Measurements from ENCODE around the gene FUT4.
A peak's percentile ranks its signal among the peaks of the same experiment; 100 is the strongest.
"Not testable (repeated sequence)": the region's sequence is repeated elsewhere in the genome, so short reads cannot be mapped to it uniquely, and the experiment has no call there.

The FUT4 gene

DNA sequence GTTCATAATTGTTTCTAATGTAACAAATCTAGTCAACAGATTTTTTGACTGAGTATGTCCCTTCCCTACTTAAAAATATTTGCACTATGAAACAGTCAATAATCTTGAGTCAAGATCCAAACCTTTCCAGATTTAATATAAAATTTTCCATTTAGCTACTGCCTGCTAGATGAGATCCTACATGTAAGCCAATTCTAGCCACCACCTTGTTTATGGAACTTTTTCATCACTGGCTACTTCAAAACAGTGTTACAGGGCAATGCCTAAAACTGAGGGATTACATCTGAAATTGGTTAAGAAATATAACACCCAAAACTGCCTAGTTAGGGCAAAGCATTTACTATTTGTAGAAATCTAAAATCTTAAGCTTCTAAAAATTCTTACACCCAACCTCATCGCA lies 10.5 kb upstream of the FUT4 start:
- DNase-seq (ENCODE audit: low spot score): no peak

DNA sequence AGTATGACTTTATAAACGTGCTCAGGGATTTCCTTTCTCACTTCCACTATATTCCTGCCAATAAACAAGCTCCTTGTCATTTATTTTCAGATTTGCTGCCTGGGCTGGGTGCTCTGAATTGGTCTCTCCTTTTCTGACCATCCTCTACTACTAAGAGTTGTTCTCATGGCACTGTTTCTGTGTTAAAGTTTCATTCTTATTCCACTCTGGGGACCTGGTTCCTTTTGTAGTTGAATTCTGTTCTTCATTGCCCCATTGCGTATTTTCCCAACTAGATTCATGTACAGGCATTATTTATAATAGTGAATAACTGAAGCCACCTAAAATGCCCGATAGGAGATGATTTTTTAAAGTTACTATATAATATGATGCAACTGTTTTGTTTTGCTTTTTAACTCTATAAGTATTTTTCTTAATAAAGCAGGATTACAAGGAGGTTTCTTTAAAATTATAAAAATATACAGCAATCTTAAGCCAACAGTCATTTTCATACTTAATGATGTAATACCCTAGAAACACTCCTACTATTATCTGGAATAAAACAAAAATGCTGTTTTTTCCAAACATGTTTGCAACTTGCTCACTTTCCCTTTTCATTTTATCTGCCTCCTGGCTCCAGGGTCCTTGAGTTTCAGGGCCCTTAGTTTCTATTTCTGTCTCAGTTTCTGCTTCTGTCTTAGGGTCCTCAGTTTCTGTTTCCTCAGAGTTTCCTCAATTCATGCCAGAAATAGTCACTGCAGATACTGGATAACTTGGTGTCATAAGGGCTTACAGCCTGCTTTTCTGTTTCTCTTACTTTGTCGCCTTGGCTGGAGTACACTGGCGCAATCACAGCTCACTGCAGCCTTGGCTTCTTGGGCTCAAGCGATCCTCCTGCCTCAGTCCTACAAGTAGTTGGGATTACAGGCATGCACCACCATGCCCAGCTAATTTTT lies 9.8 kb upstream of the FUT4 start:
- DNase-seq (ENCODE audit: low spot score): no peak

DNA sequence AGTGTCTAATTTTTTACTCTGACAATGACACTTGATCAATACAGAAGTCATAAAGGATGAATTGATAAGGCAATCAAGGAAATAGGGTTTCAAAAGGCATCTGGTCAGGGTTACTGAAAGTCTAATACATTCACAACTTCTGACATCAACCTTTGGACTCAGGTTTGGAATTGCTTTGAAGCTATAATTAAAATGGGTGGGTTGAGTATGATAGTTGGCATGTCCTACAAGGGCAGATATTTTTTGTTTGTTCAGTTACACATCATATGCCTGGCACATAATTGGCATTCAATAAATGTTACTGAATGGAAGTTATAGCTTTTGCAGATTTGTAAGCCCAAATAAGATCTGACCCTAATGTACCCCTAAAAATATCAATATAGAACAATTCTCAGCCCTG lies 7.3 kb upstream of the FUT4 start:
- DNase-seq (ENCODE audit: low spot score): no peak

DNA sequence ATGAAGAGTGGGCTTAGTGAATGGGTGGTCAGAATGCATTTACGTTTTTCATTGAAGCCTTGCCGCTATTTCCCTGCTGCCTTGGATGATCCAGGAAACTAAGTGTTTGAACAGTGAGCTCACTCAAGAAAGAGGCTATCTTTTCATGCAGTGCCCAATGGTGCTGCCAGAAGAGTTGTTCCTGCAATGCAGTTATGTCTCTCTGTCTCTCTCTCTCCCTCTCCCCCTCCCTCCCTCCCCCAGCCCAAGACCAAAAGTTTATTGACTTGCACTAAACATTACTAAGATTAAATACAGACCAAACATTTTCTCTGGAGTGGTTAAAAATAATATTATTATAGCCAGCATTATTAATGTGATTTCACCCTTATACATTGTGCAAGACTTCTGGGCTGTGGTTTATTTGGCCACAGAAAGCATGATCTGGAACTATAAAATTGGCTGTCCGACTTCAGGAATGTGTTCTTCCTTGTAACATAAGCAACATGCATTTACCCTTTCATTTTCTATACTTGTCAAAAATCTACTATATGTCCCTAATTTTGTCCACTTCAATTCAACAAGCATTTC lies 6.6 kb upstream of the FUT4 start:
- DNase-seq (ENCODE audit: low spot score): no peak

DNA sequence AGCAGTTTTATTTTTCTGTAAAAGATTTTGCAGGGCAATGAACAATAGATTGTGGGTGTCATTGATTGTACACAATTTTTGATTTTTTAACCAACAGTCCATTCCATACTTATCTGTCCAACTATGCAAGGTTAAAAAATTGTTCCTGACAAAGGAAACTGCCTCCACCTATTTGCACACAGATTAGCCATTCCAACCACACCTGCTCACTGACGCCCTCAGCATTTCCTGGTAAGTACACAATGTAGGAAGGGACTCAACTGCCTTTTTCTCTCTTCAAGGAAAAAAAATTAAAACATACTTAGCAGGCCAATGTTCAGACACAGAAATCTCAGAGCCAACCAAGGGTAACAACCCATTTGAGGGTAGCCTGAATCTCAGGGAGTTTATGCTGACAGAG lies 4.3 kb upstream of the FUT4 start:
- DNase-seq (ENCODE audit: low spot score): no peak

DNA sequence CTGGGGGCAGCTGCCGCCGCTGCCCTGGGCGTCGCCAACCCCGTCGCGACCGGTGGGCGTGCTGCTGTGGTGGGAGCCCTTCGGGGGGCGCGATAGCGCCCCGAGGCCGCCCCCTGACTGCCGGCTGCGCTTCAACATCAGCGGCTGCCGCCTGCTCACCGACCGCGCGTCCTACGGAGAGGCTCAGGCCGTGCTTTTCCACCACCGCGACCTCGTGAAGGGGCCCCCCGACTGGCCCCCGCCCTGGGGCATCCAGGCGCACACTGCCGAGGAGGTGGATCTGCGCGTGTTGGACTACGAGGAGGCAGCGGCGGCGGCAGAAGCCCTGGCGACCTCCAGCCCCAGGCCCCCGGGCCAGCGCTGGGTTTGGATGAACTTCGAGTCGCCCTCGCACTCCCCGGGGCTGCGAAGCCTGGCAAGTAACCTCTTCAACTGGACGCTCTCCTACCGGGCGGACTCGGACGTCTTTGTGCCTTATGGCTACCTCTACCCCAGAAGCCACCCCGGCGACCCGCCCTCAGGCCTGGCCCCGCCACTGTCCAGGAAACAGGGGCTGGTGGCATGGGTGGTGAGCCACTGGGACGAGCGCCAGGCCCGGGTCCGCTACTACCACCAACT lies 1.0 kb downstream of the FUT4 start:
- no peak for DNase-seq (ENCODE audit: low spot score)

DNA sequence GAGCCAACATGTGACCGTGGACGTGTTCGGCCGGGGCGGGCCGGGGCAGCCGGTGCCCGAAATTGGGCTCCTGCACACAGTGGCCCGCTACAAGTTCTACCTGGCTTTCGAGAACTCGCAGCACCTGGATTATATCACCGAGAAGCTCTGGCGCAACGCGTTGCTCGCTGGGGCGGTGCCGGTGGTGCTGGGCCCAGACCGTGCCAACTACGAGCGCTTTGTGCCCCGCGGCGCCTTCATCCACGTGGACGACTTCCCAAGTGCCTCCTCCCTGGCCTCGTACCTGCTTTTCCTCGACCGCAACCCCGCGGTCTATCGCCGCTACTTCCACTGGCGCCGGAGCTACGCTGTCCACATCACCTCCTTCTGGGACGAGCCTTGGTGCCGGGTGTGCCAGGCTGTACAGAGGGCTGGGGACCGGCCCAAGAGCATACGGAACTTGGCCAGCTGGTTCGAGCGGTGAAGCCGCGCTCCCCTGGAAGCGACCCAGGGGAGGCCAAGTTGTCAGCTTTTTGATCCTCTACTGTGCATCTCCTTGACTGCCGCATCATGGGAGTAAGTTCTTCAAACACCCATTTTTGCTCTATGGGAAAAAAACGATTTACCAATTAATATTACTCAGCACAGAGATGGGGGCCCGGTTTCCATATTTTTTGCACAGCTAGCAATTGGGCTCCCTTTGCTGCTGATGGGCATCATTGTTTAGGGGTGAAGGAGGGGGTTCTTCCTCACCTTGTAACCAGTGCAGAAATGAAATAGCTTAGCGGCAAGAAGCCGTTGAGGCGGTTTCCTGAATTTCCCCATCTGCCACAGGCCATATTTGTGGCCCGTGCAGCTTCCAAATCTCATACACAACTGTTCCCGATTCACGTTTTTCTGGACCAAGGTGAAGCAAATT lies 1.8 kb downstream of the FUT4 start:
- DNase-seq (ENCODE audit: low spot score): no peak

DNA sequence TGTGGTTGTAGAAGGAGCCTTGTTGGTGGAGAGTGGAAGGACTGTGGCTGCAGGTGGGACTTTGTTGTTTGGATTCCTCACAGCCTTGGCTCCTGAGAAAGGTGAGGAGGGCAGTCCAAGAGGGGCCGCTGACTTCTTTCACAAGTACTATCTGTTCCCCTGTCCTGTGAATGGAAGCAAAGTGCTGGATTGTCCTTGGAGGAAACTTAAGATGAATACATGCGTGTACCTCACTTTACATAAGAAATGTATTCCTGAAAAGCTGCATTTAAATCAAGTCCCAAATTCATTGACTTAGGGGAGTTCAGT lies 2.4 kb downstream of the FUT4 start:
- DNase-seq (ENCODE audit: low spot score): peak; percentile 40

DNA sequence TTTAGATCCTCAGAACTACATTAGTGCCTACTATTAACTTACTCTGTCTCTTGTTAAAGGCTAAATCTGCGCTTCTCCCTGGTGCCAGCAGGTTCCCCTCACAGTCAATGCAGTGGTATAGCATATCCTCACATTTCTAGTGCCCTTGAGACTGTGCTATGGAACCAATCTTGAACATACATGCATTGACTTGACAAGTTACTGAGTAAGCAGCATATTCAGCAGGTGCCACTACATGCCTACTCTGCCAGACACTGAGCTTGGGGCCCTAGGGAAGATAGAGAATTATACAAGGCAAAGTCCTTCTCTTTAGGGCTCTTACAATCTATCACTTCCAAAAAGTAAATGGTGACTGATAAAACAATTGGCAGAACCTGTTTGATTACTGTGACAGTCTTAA lies 3.2 kb downstream of the FUT4 start:
- peak; percentile 42 for DNase-seq (ENCODE audit: low spot score)

DNA sequence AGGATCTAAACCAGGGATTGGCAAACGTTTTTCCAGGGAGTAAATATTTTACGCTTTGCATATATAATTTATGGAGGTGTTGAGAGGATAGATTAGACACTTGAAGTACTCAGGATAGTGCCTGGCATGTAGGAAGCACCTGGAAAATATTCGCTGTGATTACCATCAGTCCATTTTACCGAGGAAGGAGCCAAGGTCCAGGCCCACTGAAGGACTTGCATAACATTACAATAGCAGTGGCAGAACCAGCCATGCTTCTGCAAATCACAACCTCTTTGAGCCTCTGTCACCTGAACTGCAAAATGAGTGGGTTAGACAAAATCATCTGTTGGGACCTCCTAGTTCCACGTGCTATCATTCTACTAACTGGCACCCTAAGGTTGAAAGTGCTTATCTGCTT lies 5.4 kb downstream of the FUT4 start:
- peak; percentile 34 for DNase-seq (ENCODE audit: low spot score)

DNA sequence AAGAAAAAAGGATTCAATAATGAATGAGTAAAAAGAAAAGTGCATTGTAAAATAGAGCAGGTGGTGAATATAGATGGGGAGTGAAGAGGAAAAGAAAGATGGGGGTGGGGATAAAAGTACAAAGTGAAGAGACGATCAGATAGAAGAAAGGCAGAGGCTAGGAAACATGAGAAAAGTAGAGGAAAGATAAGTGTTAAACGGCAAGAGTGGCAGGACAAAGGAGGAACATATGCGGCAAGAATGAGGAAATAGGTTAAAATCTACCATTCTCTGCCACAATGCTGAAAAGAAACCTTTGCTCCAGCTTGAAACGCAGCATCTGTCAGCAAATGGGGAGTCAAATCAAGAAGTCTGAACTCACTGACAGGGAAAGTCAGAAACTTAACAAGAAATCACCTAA lies 6.8 kb downstream of the FUT4 start:
- no peak for DNase-seq (ENCODE audit: low spot score)

DNA sequence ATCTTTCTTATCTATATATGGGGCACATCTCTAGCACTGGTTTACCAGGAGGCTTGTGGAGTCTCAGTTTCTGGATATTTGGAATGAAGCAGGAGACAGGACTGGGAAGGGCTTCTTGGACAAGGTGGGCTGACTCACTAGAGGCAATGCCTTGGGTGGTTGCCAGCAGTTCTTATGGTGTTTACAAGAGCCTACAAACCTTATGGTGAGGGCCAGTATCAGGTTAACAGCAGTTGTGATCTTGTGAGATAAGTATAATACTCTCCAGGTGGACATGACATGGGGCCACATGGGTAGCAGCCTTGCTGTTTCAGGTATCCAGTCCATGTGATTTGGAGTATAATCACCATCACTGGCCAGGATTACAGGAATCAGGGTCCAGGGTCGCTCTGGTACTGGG lies 10.2 kb downstream of the FUT4 start:
- no peak for DNase-seq (ENCODE audit: low spot score)

DNA sequence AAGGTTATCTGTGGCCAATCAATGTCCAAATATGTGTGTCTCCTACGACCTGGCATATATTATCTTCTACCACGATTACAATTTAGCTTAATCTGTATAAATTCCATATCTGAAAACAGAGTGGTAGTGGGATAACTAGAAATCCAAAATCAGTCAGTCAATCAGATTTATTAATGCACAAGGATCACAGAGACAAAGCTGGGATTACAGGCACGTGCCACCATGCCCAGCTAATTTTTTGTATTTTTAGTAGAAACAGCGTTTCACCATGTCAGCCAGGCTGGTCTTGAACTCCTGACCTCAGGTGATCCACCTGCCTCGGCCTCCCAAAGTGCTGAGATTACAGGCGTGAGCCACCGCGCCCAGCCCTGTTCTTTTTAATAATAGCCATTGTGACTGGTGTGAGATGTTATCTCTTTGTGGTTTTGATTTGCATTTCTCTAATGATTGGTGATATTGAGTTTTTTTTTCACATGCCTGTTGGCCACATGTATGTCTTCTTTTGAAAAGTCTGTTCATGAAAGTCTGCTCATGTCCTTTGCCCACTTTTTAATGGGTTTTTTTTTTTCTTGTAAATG lies 12.1 kb downstream of the FUT4 start:
- not testable (repeated sequence) for DNase-seq (ENCODE audit: low spot score)

DNA sequence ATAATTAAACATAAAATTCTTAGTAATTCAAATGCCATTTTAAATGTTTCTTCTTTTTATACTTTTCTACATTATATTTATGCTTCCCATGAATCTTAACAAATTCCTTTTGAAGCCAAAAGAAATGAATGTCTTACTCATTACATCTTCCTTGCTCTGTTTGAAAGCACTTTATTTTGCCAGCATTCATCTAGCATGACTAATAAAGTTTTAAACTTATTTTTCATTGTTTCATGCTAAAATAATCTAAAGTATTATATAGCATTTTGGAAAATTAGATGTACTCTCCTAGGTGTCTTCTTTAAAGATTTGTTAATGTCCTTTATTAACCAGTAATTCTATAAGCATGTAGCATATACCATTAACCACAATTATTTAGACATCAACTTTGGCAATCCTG lies 13.7 kb downstream of the FUT4 start:
- no peak for DNase-seq (ENCODE audit: low spot score)

DNA sequence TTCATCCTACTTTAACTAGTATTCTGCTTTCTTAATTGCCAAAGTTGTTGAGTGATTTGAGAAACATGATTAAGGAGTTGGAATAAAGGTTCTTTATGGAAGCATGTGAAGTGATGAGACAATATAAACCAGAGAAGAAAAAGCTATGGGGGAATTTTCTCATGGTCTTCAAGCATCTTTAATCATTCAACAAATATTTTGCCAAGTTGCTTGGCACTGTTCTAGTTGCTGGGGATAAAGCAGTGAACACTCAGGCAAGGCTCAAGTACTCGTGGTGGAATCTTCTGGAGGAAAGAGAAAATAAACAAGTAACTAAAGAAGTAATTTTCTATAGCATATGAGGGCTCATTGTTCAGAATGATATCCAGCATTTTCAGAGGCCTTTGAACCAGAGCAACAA lies 14.3 kb downstream of the FUT4 start:
- DNase-seq (ENCODE audit: low spot score): no peak

DNA sequence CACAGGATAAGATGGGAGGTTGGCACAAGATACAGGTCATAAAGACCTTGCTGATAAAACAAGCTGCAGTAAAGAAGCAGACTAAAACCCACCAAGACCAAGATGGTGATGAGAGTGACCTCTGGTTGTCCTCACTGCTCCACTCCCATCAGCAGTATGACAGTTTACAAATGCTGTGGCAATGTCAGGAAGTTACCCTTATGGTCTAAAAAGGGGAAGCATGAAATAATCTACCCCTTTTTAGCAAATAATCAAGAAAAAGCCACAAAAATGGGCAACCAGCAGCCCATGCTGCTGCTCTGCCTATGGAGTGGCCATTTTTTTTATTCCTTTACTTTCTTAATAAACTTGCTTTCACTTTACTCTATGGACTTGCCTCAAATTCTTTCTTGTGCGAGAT lies 14.7 kb downstream of the FUT4 start:
- DNase-seq (ENCODE audit: low spot score): no peak

DNA sequence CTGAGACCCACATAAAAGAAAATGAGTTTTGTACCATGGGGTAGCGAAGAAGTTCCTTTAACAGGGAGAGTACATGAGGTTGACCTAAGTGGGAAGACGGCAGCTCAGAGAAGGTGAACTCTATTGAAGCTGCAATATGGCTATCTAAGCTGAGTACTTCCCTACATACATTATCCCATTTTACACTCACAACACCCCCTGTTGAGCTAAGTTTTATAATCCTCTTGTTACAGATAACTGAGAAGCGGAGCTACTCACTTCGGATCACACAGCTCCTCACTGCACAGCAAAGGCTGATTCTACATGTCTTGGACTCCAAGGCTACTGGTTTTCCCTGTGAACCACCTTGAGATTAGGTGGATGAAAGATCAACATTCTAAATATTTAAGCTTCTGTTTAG lies 15.2 kb downstream of the FUT4 start:
- no peak for DNase-seq (ENCODE audit: low spot score)

DNA sequence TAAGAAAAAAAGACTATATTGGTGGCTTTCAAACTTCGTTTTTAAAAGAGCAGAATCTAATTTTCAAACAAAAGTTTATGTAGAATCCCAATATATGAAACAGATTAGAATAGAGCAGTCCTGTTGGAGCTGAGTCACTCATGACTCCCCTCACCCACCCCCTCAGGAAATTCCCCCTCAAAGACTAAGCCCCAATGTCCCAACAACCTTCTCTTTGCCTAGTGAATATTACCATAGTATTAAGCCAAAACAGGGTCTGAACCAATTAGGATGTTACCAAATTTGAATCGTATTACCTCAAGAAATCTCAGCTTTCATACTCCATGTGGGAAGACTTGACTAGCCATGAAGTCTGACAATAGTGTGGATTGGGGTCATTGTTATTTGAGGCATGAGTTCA lies 15.6 kb downstream of the FUT4 start:
- DNase-seq (ENCODE audit: low spot score): no peak

DNA sequence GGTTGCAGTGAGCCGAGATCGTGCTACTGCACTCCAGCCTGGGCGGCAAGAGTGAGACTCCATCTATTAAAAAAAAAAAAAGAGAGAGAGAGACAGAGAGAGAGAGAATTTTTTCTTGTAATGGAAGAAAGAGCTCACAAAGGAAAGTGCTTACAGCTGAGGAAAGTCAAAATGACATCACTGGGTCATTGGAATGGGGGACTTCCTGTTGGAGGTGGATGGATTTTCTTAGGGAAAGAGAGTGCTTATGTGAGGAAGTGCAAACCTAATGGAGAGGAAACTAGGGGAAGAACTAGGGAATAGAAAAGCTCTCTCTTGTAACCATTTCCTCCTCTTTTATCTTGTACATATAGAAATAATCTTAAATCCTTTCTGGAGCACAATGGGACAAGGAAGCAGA lies 17.1 kb downstream of the FUT4 start:
- no peak for DNase-seq (ENCODE audit: low spot score)

DNA sequence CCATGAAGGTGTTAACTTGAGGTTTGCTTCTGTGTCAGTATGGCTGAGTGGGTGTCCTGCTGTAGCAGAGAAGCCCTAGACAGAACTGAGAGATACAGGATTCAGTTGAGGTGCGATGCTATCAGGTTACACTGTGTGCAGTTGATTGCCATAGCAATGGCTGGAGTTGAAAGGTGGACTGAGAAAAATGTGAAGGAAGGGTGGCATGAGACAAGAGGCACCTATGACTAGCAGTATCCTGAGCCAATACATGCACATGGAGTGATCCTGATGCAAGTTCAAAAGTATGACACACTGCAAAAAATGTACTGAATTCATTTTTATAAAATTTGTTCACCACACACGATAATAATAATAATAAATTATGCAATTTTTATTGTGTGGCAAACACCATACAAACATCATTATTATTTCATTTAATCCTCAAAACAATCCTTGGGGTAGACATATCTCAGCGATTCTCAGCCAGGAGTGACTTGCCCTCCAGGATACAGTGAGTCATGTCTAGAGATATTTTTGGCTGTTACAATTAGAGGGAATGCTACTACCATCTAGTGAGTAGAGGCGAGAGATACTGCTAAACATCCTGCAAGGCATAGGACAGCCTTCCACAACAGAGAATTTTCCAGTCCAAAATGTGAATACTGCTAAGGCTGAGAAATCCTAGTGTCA lies 19.6 kb downstream of the FUT4 start:
- no peak for DNase-seq (ENCODE audit: low spot score)

DNA sequence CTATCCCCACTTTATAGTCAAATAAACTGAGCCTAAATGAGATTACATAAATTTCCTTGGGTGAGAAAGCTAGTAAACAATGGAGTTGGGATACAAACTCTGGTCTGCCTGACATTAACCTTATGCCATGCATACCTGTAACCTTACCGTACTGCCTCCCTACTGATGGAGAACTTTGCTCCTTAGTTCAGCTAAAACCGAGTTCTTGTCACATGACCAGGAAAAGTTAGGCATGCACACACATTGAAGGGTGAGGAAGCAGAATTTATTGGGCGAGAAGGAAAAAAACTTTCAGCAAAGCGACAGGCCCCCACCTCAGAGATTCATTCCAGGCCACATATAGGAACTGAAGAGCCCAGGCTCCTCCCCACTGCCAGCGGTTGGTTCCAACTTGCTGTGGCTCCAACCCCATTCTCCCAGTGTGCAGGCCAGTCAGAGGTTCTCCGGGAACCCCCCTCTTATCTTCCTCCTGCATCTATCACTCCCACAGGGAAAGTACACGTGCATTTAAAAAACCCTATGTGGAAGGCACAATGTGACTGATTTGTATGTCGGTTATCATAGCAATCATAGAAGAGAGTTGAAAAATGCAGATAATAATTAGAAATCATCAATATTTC lies 20.2 kb downstream of the FUT4 start:
- DNase-seq (ENCODE audit: low spot score): no peak
